SU-DHL-6 (cell line): Measurements from ENCODE around the gene OR8A1.
"Not testable (repeated sequence)": the region's sequence is repeated elsewhere in the genome, so short reads cannot be mapped to it uniquely, and the experiment has no call there.

Source experiments
- H2AFZ ChIP-seq: fragments of 200-600 bp; sonication (generic); 2 replicates; pipeline ENCODE4 v1.6.1; 2014; ENCODE audit warnings: low read depth, mild to moderate bottlenecking, moderate library complexity, mixed read lengths, antibody characterized with exemption, low read length; ENCODE audit not compliant: severe bottlenecking
- H3F3A ChIP-seq: fragments of 200-600 bp; shearing (Covaris generic); 2 replicates; pipeline ENCODE4 v1.6.0; 2016; ENCODE audit warnings: antibody characterized with exemption, mild to moderate bottlenecking; ENCODE audit not compliant: insufficient read depth
- H3K27ac ChIP-seq: fragments of 200-600 bp; sonication (generic); 2 replicates; pipeline ENCODE4 v1.5.1; 2016; ENCODE audit warnings: low read depth, mild to moderate bottlenecking, low read length, moderate library complexity, mixed read lengths
- H3K27me3 ChIP-seq: fragments of 200-600 bp; sonication (generic), shearing (Covaris generic); 2 replicates; pipeline ENCODE4 v1.6.0; 2014; ENCODE audit warnings: mild to moderate bottlenecking, low read length
- H3K36me3 ChIP-seq: fragments of 200-600 bp; sonication (generic); 2 replicates; pipeline ENCODE4 v1.6.1; 2014; ENCODE audit warnings: mild to moderate bottlenecking, low read length, mixed read lengths
- H3K4me2 ChIP-seq: fragments of 300-600, 200-600 bp; shearing (Covaris generic), sonication (generic); 2 replicates; pipeline ENCODE4 v1.6.0; 2014; ENCODE audit warnings: low read length, low read depth, mild to moderate bottlenecking; ENCODE audit not compliant: poor library complexity, severe bottlenecking
- H3K4me3 ChIP-seq: fragments of 200-600 bp; sonication (generic); 2 replicates; pipeline ENCODE4 v1.5.1; 2014; ENCODE audit warnings: antibody characterized with exemption, low read length, mild to moderate bottlenecking, mixed read lengths; ENCODE audit not compliant: insufficient read depth, poor library complexity, severe bottlenecking
- H3K79me2 ChIP-seq: fragments of 200-600 bp; sonication (generic); 2 replicates; pipeline ENCODE4 v1.6.1; 2014; ENCODE audit warnings: mild to moderate bottlenecking, low read length, moderate library complexity; ENCODE audit not compliant: insufficient read depth
- H3K9ac ChIP-seq: fragments of 200-600 bp; sonication (generic); 2 replicates; pipeline ENCODE4 v1.7.0; 2014; ENCODE audit warnings: mild to moderate bottlenecking, low read length
- H3K9me2 ChIP-seq: fragments of 200-600 bp; sonication (generic); replicated peaks from 2 replicates; pipeline ENCODE4 v1.6.1; 2014; ENCODE audit warnings: low read length; ENCODE audit not compliant: insufficient read depth
- H3K9me3 ChIP-seq: fragments of 200-600 bp; sonication (generic); 2 replicates; pipeline ENCODE4 v1.6.1; 2014; ENCODE audit warnings: low read length, mixed read lengths; ENCODE audit not compliant: insufficient read depth
- H4K20me1 ChIP-seq: fragments of 200-600 bp; sonication (generic); 2 replicates; pipeline ENCODE4 v1.6.1; 2014; ENCODE audit warnings: low read depth, mild to moderate bottlenecking, antibody characterized with exemption, low read length, moderate library complexity, mixed read lengths
- EZH2phosphoT487 ChIP-seq: fragments of 200-600 bp; sonication (generic), shearing (Covaris generic); conservative IDR thresholded peaks from 2 replicates; pipeline ENCODE4 v1.6.1; 2018; ENCODE audit warnings: mild to moderate bottlenecking, antibody characterized with exemption, low read length, moderate library complexity, mixed read lengths
- TF ChIP-seq, protein P1 (sequence below): fragments of 200-600 bp; sonication (generic); IDR thresholded peaks from one replicate; pipeline ENCODE4 v1.5.1; 2017; ENCODE audit warnings: antibody characterized with exemption, mild to moderate bottlenecking, low read length, moderate library complexity; ENCODE audit not compliant: insufficient read depth, poor library complexity, severe bottlenecking

OR8A1 gene

DNA sequence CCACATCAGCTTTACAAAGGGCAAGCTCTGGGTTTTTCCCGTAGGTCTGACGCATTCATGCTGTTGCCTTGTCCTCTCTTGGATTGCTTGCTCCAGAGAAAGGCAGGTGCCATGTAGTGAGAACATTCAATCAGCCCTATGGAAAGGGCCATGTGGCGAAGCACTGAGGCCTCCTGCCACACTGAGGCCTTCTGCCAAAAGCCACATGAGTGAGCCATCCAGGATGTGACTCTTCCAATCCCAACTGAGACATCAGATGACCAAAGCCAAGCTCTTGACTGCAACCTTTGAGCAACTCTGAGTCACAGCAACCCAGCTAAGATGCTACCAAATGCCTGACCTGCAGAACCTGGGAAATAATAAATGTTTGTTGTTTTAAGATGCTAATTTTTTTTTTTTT, 32.4 kb downstream of the OR8A1 start:
- H2AFZ ChIP-seq: no peak overlapping the region

DNA sequence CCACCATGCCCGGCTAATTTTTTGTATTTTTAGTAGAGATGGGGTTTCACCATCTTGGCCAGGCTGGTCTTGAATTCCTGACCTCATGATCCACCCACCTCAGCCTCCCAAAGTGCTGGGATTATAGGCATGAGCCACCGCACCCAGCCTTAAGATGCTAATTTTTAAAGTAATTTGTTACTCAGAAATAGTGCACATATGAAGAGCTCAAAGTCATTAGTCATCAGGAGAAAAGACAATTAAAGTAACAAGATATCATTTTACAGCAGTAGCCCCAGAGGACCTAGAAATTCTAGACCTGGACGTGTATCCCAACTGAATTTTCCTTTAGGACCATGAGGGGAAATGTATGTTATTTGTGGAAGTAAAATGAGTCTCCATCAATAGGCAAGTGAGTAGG, 32.9 kb downstream of the OR8A1 start:
- H3F3A ChIP-seq, H4K20me1 ChIP-seq, H3K27ac ChIP-seq, H3K9me3 ChIP-seq, H3K79me2 ChIP-seq, H3K27me3 ChIP-seq, H3K4me2 ChIP-seq, H3K9ac ChIP-seq, H2AFZ ChIP-seq, H3K9me2 ChIP-seq, H3K4me3 ChIP-seq, H3K36me3 ChIP-seq: not testable (repeated sequence)

More for the DNA sequence above, 32.4 kb downstream of the OR8A1 start:
- no peak overlapping the region for H3K4me3 ChIP-seq
- no peak for TF ChIP-seq EZH2phosphoT487
- TF ChIP-seq, protein P1, sequence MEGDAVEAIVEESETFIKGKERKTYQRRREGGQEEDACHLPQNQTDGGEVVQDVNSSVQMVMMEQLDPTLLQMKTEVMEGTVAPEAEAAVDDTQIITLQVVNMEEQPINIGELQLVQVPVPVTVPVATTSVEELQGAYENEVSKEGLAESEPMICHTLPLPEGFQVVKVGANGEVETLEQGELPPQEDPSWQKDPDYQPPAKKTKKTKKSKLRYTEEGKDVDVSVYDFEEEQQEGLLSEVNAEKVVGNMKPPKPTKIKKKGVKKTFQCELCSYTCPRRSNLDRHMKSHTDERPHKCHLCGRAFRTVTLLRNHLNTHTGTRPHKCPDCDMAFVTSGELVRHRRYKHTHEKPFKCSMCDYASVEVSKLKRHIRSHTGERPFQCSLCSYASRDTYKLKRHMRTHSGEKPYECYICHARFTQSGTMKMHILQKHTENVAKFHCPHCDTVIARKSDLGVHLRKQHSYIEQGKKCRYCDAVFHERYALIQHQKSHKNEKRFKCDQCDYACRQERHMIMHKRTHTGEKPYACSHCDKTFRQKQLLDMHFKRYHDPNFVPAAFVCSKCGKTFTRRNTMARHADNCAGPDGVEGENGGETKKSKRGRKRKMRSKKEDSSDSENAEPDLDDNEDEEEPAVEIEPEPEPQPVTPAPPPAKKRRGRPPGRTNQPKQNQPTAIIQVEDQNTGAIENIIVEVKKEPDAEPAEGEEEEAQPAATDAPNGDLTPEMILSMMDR: no peak
- H4K20me1 ChIP-seq: no peaks in the 10 kb centered on the region
- no peaks in the 10 kb centered on the region for H3F3A ChIP-seq
- H3K9ac ChIP-seq: no peak overlapping the region
- no peaks in the 10 kb centered on the region for H3K79me2 ChIP-seq
- no peaks in the 10 kb centered on the region for H3K36me3 ChIP-seq
- no peaks in the 10 kb centered on the region for H3K9me2 ChIP-seq
- H3K4me2 ChIP-seq: no peak overlapping the region
- H3K9me3 ChIP-seq: no peaks in the 10 kb centered on the region
- H3K27me3 ChIP-seq: no peaks in the 10 kb centered on the region
- H3K27ac ChIP-seq: no peak overlapping the region

DNA sequence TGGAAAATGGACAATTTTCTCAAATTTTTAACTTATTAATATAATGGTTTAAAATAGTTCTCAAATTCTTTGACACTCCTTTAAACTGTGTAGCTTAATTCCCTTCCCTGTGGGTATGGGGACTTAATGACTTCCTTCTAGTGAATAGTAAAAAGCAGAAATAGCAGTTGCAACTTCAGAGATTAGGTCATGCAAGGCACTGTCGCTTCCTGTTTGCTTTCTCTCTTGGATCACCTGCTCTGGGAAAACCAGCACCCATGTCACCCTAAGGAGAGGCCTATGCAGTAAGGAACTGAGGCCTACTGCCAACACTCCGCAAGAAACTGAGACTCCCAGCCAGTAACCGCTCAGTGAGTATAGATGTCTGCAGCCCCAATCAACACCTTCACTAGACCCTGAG, 35.9 kb downstream of the OR8A1 start:
- no peaks in the 10 kb centered on the region for H3K79me2 ChIP-seq
- H3K27ac ChIP-seq: no peak overlapping the region
- no peak overlapping the region for H2AFZ ChIP-seq
- no peaks in the 10 kb centered on the region for H3F3A ChIP-seq
- H3K4me3 ChIP-seq: no peak overlapping the region
- H3K9me2 ChIP-seq: no peaks in the 10 kb centered on the region
- H3K4me2 ChIP-seq: no peak overlapping the region
- no peaks in the 10 kb centered on the region for H3K36me3 ChIP-seq
- no peaks in the 10 kb centered on the region for H3K9me3 ChIP-seq
- no peak for TF ChIP-seq EZH2phosphoT487
- TF ChIP-seq, protein P1: no peak
- no peaks in the 10 kb centered on the region for H4K20me1 ChIP-seq
- H3K27me3 ChIP-seq: no peaks in the 10 kb centered on the region
- no peak overlapping the region for H3K9ac ChIP-seq

DNA sequence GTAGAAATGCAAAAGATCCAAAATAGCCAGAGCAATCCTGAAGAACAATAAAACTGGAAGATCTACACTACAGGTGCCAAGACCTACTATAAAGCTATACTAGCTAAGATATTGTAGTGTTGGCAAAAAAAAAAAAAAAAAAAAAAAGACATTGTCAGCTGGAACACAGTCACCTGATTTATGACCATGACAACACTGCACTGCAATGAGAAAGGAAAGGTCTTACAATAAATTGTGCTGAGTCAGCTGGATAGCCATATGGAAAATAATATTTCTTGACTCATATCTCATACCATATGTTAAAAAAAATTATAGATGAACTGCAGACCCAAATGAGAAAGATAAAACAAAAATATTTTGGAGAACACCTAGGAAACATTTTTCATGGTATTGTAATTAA, 38.4 kb downstream of the OR8A1 start:
- Histone ChIP-seq H3K9me2 (no peaks in the 10 kb centered on the region), H4K20me1 (no peaks in the 10 kb centered on the region), H3K4me3 (no peak overlapping the region), H3K27ac (no peak overlapping the region), H3K9ac (no peak overlapping the region), H3K36me3 (no peaks in the 10 kb centered on the region), H3K27me3 (no peaks in the 10 kb centered on the region), H3K4me2 (no peak overlapping the region), H3K9me3 (no peaks in the 10 kb centered on the region), H2AFZ (no peak overlapping the region), H3F3A (no peaks in the 10 kb centered on the region), H3K79me2 (no peaks in the 10 kb centered on the region)
- TF ChIP-seq EZH2phosphoT487: no peak
- TF ChIP-seq, protein P1: no peak
